ENCODE measurements around the gene SLX4IP.
A peak's percentile ranks its signal among the peaks of the same experiment; 100 is the strongest.
"Not testable (repeated sequence)": the region's sequence is repeated elsewhere in the genome, so short reads cannot be mapped to it uniquely, and the experiment has no call there.

Gene SLX4IP

GRCh38 chr20:10434832-10435812, at the start of gene SLX4IP:
TSS of gene SLX4IP (plus strand) at chr20:10435305. CDS start at chr20:10458205, 22,900 bp downstream.
- DNase-seq: peak; percentile 92 to 95

DNA sequence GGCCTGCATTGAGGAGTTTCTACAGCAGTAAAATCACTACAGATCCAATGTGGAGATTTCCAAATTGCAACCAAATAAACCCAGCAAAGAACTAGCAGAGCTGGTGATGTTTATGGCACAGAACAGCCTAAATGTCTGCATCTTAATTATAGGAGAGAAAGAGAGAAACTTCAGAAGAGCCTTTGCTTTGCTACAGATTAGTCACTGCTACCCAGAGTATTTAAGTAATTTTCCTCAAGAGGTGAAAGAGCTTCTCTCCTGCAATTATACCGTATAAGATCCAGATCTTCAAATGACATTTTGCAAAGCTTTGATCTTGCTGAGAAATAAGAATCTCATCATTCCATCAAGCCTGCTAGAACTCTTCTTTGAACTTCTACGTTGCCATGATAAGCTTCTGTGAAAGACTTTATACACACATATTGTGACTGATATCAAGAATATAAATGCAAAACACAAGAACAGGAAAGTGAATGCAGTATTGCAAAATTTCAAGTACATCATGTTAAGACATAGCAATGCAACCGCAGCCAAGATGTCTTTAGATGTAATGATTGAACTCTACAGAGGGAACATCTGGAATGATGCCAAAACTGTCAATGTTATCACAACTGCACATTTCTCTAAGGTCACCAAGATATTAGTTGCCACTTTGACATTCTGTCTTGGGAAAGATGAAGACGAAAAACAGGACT, 49.1 kb upstream of the SLX4IP start:
- no peak for DNase-seq

- no peak for DNase-seq
Measured at GRCh38 chr20:10387686-10388085, 47.4 kb upstream of the SLX4IP start.

DNA sequence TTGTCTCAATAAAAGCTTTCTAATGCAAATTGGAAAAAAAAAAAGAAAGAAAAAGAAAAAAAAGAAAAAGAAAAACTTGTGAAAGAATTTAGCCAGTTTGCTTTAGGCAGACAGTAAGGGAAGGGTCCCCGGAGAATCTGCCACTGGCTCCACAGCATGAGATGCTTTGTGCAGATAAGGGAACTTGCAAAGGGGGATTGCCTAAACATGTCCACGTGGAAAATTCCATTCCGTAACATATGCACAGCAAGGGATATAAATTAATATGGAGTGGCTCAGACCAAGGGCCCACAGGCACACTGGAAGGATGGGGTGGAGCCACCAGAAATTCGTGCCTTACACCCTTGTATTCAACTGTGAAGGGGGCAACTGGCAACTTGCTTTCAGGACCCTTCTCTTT, 46.5 kb upstream of the SLX4IP start:
- no peak for DNase-seq

DNA sequence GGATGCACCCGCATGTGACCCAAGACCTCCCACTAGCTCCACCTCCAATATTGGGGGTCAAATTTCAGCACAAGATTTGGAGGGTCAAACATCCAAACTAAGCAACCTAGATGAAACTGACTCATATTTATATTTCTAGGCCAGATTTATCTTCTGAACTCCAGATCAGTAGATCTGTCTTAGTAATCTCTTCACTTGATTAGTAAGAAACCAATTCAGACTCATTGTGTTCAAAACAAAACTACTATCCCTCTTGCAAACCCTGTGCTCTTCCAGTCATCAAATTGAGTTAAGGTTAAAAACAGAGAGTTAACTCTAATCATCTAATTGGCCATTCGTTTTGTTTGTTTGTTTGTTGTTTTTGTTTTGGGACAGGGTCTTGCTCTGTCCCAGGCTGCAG, 44.4 kb upstream of the SLX4IP start:
- DNase-seq: no peak

DNA sequence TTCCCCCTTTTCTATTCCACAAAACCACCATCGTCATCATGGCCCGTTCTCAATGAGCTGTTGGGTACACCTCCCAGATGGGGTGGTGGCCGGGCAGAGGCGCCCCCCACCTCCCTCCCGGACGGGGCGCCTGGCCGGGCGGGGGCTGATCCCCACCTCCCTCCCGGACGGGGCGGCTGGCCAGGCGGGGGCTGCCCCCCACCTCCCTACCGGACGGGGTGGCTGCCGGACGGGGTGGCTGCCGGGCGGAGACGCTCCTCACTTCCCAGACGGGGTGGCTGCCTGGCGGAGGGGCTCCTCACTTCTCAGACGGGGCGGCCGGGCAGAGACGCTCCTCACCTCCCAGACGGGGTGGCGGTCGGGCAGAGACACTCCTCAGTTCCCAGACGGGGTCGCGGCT, 40.4 kb upstream of the SLX4IP start:
- DNase-seq: not testable (repeated sequence)

- no peak for DNase-seq
Measured at GRCh38 chr20:10398834-10399369, 36.2 kb upstream of the SLX4IP start.

- DNase-seq: no peak
Measured at GRCh38 chr20:10402938-10403608, 32.0 kb upstream of the SLX4IP start.

GRCh38 chr20:10404023-10404628, 31.0 kb upstream of the SLX4IP start:
- DNase-seq: peak; percentile 17 to 38

GRCh38 chr20:10404959-10405530, 30.1 kb upstream of the SLX4IP start:
- no peak for DNase-seq

DNA sequence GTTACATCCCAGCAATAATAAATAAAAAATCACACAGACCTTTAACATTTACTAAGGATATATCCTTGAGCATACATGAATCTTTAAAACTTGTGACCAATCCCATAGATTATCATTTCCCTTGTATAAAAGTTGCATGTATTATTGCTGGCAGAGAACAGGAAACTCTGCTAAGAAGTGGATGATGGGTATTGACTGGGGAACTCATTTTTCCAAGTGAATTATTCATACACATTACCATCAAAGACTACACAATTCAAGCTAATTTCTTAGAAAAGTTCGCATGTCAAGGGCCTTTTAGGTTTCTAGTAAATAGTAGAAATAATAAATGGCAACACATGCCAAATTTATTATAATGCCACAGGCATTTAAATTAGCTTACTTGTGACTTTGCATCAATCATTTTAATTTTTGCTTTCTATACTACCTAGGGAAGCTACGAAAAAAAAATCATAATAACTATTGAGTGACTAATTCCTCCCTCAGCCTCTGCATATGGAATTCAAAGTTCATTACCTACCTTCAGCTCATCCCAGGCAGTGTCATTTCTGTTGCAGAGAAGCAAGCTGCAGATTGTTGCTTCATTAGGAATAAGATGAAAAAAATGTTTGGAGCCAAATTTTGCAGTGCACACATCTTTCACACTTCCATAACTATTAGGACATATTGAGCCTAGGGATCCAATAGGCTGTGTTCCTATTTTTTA, 26.8 kb upstream of the SLX4IP start:
- DNase-seq: no peak

DNA sequence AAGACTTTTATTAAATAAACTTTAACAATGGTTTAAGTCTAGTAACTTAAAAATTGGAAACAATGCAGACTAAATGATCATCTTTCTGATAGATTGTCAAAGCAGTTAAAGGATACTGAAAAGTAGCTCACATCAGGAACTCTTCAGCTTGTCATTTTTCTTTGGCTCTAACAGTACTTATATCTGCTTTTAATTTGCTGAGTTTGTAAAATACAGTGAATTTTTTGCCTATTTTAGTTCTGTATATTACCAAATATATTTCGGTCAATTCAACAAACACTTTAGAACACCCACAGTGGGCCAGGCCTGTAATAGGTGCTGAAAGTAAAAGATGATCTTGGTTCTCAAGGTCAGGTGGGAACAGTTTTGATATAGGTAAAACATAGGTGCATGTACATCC, 23.4 kb upstream of the SLX4IP start:
- DNase-seq: no peak

GRCh38 chr20:10412591-10413408, 22.3 kb upstream of the SLX4IP start:
- no peak for DNase-seq

GRCh38 chr20:10415013-10415650, 20.0 kb upstream of the SLX4IP start:
- DNase-seq: no peak

DNA sequence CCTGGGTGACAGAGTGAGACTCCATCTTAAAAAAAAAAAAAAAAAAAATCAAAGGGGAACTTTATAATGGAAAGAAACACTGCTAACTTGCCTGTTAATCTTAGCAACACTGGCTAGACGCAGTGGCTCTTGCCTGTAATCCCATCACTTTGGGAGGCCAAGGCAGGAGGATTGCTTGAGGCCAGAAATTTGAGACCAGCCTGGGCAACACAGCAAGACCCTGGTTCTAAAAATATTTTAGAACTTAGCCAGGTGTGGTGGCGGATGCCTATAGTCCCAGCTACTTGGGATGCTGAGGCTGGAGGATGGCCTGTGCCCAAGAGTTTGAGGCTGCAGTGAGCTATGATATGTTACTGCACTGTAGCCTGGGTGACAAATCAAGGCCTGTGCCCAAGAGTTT, 17.9 kb upstream of the SLX4IP start:
- DNase-seq: not testable (repeated sequence)

GRCh38 chr20:10419550-10420133, 15.5 kb upstream of the SLX4IP start:
- no peak for DNase-seq

DNA sequence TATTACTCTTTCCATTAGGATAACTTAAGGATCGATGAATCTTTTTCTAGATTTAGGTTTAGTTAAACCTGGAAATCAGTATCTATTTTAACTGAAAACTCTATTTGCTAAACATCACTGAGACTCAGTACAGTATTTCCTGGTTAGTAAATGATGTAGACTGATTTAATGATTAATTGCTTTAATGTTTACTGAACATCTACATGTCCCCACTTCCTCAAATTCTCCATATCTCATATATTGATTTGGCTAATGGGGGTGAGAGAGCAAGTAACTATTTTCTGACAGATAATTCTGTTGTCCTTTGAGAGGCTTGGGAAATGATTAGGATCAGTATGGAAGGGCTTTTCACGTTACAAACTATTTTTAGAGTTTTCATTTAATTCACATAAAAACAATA, 11.4 kb upstream of the SLX4IP start:
- no peak for DNase-seq

- DNase-seq: peak; percentile 34 to 53
Measured at GRCh38 chr20:10427060-10427692, 7.9 kb upstream of the SLX4IP start.

GRCh38 chr20:10428008-10428407, 7.1 kb upstream of the SLX4IP start:
- DNase-seq: no peak
